ENCODE results near the gene PARD3.

- TF ChIP-seq EZH2 (IDR thresholded peaks at IDR 0.05; ENCODE audit: insufficient read depth, poor library complexity, severe bottlenecking) (no peak), EZH2phosphoT487 (IDR thresholded peaks at IDR 0.05; ENCODE audit: insufficient read depth, low read depth) (no peak)
These were observed 267.4 kb downstream of the PARD3 start for GRCh38 chr10:34547695-34548094.
